OCI-LY1 (cell line): ENCODE data around the gene DMGDH.

Source experiments
- H2AFZ ChIP-seq: fragments of 200-600 bp; sonication (generic), shearing (Covaris generic); 2 replicates; pipeline ENCODE4 v1.6.0; 2014; ENCODE audit warnings: antibody characterized with exemption, mild to moderate bottlenecking, low read length
- H3F3A ChIP-seq: fragments of 200-600 bp; sonication (generic), shearing (Covaris generic); 2 replicates; pipeline ENCODE4 v1.6.0; 2014; ENCODE audit warnings: mild to moderate bottlenecking, antibody characterized with exemption, low read length, moderate library complexity; ENCODE audit not compliant: insufficient read depth
- H3K27ac ChIP-seq: fragments of 200-600 bp; sonication (generic); 2 replicates; pipeline ENCODE4 v1.5.1; 2014; ENCODE audit warnings: low read length, mixed run types, mild to moderate bottlenecking, low read depth; ENCODE audit not compliant: poor library complexity, severe bottlenecking
- H3K27me3 ChIP-seq: fragments of 200-600 bp; sonication (generic); 2 replicates; pipeline ENCODE4 v1.6.0; 2014; ENCODE audit warnings: antibody characterized with exemption, mild to moderate bottlenecking, low read length, moderate library complexity; ENCODE audit not compliant: insufficient read depth
- H3K36me3 ChIP-seq: fragments of 200-600 bp; sonication (generic); 2 replicates; pipeline ENCODE4 v1.6.1; 2014; ENCODE audit warnings: mild to moderate bottlenecking, antibody characterized with exemption, low read length, moderate library complexity, mixed read lengths; ENCODE audit not compliant: insufficient read depth
- H3K4me1 ChIP-seq: fragments of 200-600 bp; sonication (generic); 2 replicates; pipeline ENCODE4 v1.5.1; 2014; ENCODE audit warnings: mild to moderate bottlenecking, low read length, moderate library complexity; ENCODE audit not compliant: insufficient read depth, severe bottlenecking
- H3K4me2 ChIP-seq: fragments of 200-600 bp; sonication (generic), shearing (Covaris generic); 2 replicates; pipeline ENCODE4 v1.6.1; 2014; ENCODE audit warnings: low read length
- H3K4me3 ChIP-seq: fragments of 200-600 bp; sonication (generic); 2 replicates; pipeline ENCODE4 v1.5.1; 2014; ENCODE audit warnings: low read length, low read depth, mild to moderate bottlenecking, mixed read lengths; ENCODE audit not compliant: poor library complexity, severe bottlenecking
- H3K79me2 ChIP-seq: fragments of 200-600 bp; shearing (Covaris generic); 2 replicates; pipeline ENCODE4 v1.6.1; 2016; ENCODE audit warnings: mixed run types, low read length, mixed read lengths; ENCODE audit not compliant: insufficient read depth
- H3K9ac ChIP-seq: fragments of 200-600 bp; sonication (generic), shearing (Covaris generic); 2 replicates; pipeline ENCODE4 v1.6.1; 2014; ENCODE audit warnings: mild to moderate bottlenecking, low read length, mixed read lengths
- H3K9me2 ChIP-seq: fragments of 200-600 bp; sonication (generic), shearing (Covaris generic); 2 replicates; pipeline ENCODE4 v1.6.1; 2014; ENCODE audit warnings: low read depth, mild to moderate bottlenecking, low read length, mixed read lengths
- H3K9me3 ChIP-seq: fragments of 200-600 bp; shearing (Covaris generic); 2 replicates; pipeline ENCODE4 v1.6.1; 2014; ENCODE audit warnings: low read length, mixed read lengths
- H4K20me1 ChIP-seq: fragments of 200-600 bp; sonication (generic), shearing (Covaris generic); 2 replicates; pipeline ENCODE4 v1.6.0; 2016; ENCODE audit warnings: mild to moderate bottlenecking, low read length; ENCODE audit not compliant: insufficient read depth
- CTCF ChIP-seq: fragments of 200-600 bp; sonication (generic), shearing (Covaris generic); IDR thresholded peaks from 2 replicates; pipeline ENCODE4 v1.5.1; 2017; ENCODE audit warnings: mild to moderate bottlenecking, antibody characterized with exemption, low read length, moderate library complexity, mixed read lengths
- EZH2 ChIP-seq: fragments of 200-600 bp; sonication (generic), shearing (Covaris generic); IDR thresholded peaks from 2 replicates; pipeline ENCODE4 v1.8.0; 2017; ENCODE audit warnings: borderline replicate concordance, mixed run types, mild to moderate bottlenecking, antibody characterized with exemption, low read length, moderate library complexity, mixed read lengths

The DMGDH gene

GRCh38 chr5:78985725-78986223 is 83.7 kb downstream of the DMGDH start:
- Histone ChIP-seq H3K4me3 (peak overlapping the region; percentile 68), H3K4me2 (peak overlapping the region; percentile 90), H3K36me3 (no peaks in the 10 kb centered on the region), H3K27ac (peak overlapping the region; percentile 1), H3K27me3 (no peaks in the 10 kb centered on the region), H3K9me3 (no peaks in the 10 kb centered on the region), H2AFZ (no peak overlapping the region), H3K79me2 (no peaks in the 10 kb centered on the region), H3K4me1 (peaks cover 34% of the 10 kb centered on the region), H3K9ac (peak overlapping the region; percentile 75), H3F3A (peaks cover 4% of the 10 kb centered on the region; the same call in 1 of the 2 replicates), H4K20me1 (no peaks in the 10 kb centered on the region), H3K9me2 (no peaks in the 10 kb centered on the region)
- TF ChIP-seq CTCF (no peak), EZH2 (no peak)

GRCh38 chr5:78985116-78985724 is 84.3 kb downstream of the DMGDH start, which contains the start of gene ARSB:
Gene ARSB, minus strand, starts transcription at chr5:78985310. Its CDS starts 62 bp downstream, at chr5:78985248.
- H3F3A ChIP-seq, result peaks cover 4% of the 10 kb centered on the region; the same call in 1 of the 2 replicates
- peak within 1 kb of the TSS; percentile 91 for H2AFZ ChIP-seq
- H3K27me3 ChIP-seq, result no peaks in the 10 kb centered on the region
- peaks cover 34% of the 10 kb centered on the region for H3K4me1 ChIP-seq
- H3K4me2 ChIP-seq, result peak within 1 kb of the TSS; percentile 90
- peak within 1 kb of the TSS; percentile 69 for H3K27ac ChIP-seq
- TF ChIP-seq CTCF (no peak), EZH2 (no peak)
- H3K9me3 ChIP-seq, result no peaks in the 10 kb centered on the region
- H3K36me3 ChIP-seq, result no peaks in the 10 kb centered on the region
- H3K79me2 ChIP-seq, result no peaks in the 10 kb centered on the region
- peak within 1 kb of the TSS; percentile 68 for H3K4me3 ChIP-seq
- H3K9ac ChIP-seq, result peak within 1 kb of the TSS; percentile 75
- H3K9me2 ChIP-seq, result no peaks in the 10 kb centered on the region
- H4K20me1 ChIP-seq, result no peaks in the 10 kb centered on the region

- no peaks in the 10 kb centered on the region for H3K79me2 ChIP-seq
- H2AFZ ChIP-seq, result peak overlapping the region; percentile 91
- H3K9ac ChIP-seq, result peak overlapping the region; percentile 75
- no peaks in the 10 kb centered on the region for H3K27me3 ChIP-seq
- peak overlapping the region; percentile 68 for H3K4me3 ChIP-seq
- H3K9me2 ChIP-seq, result no peaks in the 10 kb centered on the region
- H3F3A ChIP-seq, result peaks cover 4% of the 10 kb centered on the region; the same call in 1 of the 2 replicates
- H3K4me1 ChIP-seq, result peaks cover 34% of the 10 kb centered on the region
- H3K4me2 ChIP-seq, result peak overlapping the region; percentile 90
- no peaks in the 10 kb centered on the region for H3K36me3 ChIP-seq
- no peaks in the 10 kb centered on the region for H4K20me1 ChIP-seq
- TF ChIP-seq CTCF (no peak), EZH2 (no peak)
- H3K9me3 ChIP-seq, result no peaks in the 10 kb centered on the region
- peak overlapping the region; percentile 69 for H3K27ac ChIP-seq
Measured at GRCh38 chr5:78984439-78985115, 84.9 kb downstream of the DMGDH start.
